ENCODE data around the gene CTSH.
A peak's percentile ranks its signal among the peaks of the same experiment; 100 is the strongest.
"Not testable (repeated sequence)": the region's sequence is repeated elsewhere in the genome, so short reads cannot be mapped to it uniquely, and the experiment has no call there.

The CTSH gene

GRCh38 chr15:78921517-78921916 lies 23.3 kb downstream of the CTSH start:
- no peak for DNase-seq

GRCh38 chr15:78917888-78918287 lies 27.0 kb downstream of the CTSH start:
- DNase-seq = no peak

GRCh38 chr15:78916088-78916487 lies 28.8 kb downstream of the CTSH start:
- no peak for DNase-seq

GRCh38 chr15:78915341-78916087 lies 29.3 kb downstream of the CTSH start:
- DNase-seq = no peak

GRCh38 chr15:78914027-78914764 lies 30.6 kb downstream of the CTSH start:
- no peak for DNase-seq

GRCh38 chr15:78913012-78913411 lies 31.8 kb downstream of the CTSH start:
- DNase-seq = no peak

- no peak for DNase-seq
Measured at GRCh38 chr15:78912316-78912715, 32.5 kb downstream of the CTSH start.

GRCh38 chr15:78910271-78910670 lies 34.6 kb downstream of the CTSH start:
- no peak for DNase-seq

- DNase-seq = peak in 1 of 2 experiments; percentile 2
Measured at GRCh38 chr15:78909791-78910228, 35.0 kb downstream of the CTSH start.

- no peak for DNase-seq
Measured at GRCh38 chr15:78909160-78909695, 35.6 kb downstream of the CTSH start.

- no peak for DNase-seq
Measured at GRCh38 chr15:78907577-78907976, 37.3 kb downstream of the CTSH start.

GRCh38 chr15:78906316-78906620 lies 38.6 kb downstream of the CTSH start:
- DNase-seq = no peak

- DNase-seq = no peak
Measured at GRCh38 chr15:78904599-78905358, 40.1 kb downstream of the CTSH start.

- DNase-seq = not testable (repeated sequence)
Measured at GRCh38 chr15:78902281-78903032, 42.4 kb downstream of the CTSH start.

GRCh38 chr15:78900819-78901533 lies 43.9 kb downstream of the CTSH start:
- DNase-seq = not testable (repeated sequence)

GRCh38 chr15:78898540-78898939 lies 46.3 kb downstream of the CTSH start:
- no peak for DNase-seq

- no peak for DNase-seq
Measured at GRCh38 chr15:78895471-78895870, 49.4 kb downstream of the CTSH start.

- DNase-seq = no peak
Measured at GRCh38 chr15:78893538-78893937, 51.3 kb downstream of the CTSH start.

- DNase-seq = no peak
Measured at GRCh38 chr15:78889000-78889399, 55.8 kb downstream of the CTSH start.

GRCh38 chr15:78881681-78882080 lies 63.2 kb downstream of the CTSH start:
- no peak for DNase-seq

GRCh38 chr15:78880813-78881212 lies 64.0 kb downstream of the CTSH start:
- DNase-seq = no peak

GRCh38 chr15:78880242-78880533 lies 64.7 kb downstream of the CTSH start:
- DNase-seq = no peak

Data from NCI-H1930 (cell line).